ENCODE results near the gene ZFAND2B.
"Not testable (repeated sequence)": the region's sequence is repeated elsewhere in the genome, so short reads cannot be mapped to it uniquely, and the experiment has no call there.

Gene ZFAND2B

DNA sequence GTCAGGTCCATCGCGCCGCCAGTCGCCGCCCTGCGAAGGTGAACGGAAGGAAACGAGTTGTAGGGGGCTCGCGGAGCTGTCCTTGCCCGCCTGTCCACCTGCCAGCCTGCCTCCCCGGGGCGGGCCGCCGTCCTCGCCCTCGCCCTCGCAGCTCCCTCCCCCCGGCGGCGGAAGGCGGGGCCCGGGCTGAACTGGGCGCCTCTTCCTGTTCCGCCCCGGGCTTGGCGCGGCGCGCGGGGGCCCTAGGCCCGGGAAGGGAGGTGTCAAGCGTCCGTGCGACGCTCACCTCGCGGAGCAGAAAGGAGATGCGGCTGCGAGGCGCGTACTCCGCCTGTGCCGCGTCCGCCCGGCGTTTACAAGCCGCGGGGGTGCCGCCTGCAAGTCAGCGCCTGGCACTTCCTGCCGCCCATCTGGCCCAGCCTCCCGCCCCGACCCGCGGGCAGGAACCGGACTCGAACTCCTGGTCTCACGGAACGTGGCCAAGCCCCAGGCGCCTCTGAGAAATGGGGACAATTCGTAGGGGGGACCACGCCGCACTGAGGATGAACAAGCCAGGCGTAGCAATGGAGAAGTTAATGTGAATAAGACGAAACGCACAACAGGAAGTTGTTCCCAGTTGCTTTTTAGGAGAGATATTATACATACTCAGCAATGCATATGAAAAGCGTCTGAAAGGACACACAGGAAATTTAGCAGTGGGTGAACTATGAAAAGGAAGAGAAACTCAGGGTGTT lies 29.6 kb upstream of the ZFAND2B start, which contains the start of gene CNPPD1:
Gene CNPPD1 (minus strand): TSS at position 108 of the 734 bp plus-strand sequence. CDS start 97 bp downstream, at position 11.
- DNase-seq: peak; percentile 26

- DNase-seq: peak; percentile 80
Observed at GRCh38 chr2:219177552-219178376, 28.8 kb upstream of the ZFAND2B start, which contains the start of gene RETREG2. TSS of gene RETREG2 (plus strand) at chr2:219178275. CDS start at chr2:219178353, 78 bp downstream.

- DNase-seq: no peak
Observed at GRCh38 chr2:219178377-219179175, 28.0 kb upstream of the ZFAND2B start.

DNA sequence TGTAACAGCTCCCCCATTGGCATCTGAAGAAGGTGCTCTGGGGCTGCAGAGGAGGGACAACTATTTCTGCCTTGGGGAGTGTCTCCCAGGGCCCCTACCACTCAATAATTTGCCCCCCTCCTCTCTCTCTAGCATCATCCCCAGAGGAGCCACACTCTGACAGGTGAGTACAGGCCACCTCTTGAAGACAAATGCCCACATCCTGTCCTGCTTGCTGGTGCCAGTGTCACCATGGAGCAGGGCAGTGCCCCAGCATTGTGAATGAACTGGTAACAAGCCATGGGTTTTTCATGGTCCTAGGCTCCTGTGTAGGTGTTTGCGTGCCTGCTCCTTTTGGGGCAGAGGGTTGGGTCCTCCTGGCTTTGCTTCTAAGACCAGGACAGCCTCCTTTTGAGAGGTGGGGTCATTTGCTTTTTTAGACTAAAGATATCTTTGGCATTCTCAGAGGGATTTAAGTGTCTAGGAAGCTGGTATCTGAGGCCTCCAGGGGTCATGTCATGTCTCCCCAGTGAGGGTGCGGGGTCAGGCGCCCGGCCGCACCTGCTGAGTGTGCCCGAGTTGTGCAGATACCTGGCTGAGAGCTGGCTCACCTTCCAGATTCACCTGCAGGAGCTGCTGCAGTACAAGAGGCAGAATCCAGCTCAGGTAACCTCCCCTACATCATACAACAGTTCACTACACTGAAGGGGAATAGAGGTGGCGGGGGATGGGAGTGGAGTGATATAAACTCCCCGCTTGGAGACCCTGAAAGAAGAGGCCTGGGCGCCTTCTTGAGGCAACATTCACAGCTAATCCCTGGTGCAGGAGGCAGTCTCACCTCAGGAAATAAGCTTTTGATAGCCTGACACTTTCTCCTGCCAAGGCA lies 26.7 kb upstream of the ZFAND2B start:
- DNase-seq: no peak

GRCh38 chr2:219180961-219181360 lies 25.6 kb upstream of the ZFAND2B start:
- DNase-seq: no peak

DNA sequence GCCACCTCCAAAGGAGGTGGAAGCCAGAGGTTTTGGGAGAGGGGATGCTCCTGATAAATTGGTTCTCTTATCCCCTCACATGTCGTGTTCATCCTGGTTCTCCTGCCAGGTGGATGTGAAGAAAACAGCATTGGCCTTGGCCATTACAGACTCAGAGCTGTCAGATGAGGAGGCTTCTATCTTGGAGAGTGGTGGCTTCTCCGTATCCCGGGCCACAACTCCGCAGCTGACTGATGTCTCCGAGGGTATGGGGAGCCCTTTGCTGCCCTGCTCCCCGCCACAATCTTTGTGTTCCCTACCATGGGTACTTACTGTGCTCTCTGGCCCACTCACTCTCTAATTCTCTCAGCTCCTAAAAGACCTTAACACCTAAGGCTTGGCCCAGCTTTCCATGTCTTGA lies 25.1 kb upstream of the ZFAND2B start:
- DNase-seq: no peak

DNA sequence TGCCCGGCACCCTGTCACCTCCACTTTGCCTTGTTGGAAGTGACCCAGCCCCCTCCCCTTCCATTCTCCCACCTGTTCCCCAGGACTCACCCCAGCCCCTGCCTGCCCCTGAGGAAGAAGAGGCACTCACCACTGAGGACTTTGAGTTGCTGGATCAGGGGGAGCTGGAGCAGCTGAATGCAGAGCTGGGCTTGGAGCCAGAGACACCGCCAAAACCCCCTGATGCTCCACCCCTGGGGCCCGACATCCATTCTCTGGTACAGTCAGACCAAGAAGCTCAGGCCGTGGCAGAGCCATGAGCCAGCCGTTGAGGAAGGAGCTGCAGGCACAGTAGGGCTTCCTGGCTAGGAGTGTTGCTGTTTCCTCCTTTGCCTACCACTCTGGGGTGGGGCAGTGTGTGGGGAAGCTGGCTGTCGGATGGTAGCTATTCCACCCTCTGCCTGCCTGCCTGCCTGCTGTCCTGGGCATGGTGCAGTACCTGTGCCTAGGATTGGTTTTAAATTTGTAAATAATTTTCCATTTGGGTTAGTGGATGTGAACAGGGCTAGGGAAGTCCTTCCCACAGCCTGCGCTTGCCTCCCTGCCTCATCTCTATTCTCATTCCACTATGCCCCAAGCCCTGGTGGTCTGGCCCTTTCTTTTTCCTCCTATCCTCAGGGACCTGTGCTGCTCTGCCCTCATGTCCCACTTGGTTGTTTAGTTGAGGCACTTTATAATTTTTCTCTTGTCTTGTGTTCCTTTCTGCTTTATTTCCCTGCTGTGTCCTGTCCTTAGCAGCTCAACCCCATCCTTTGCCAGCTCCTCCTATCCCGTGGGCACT lies 24.0 kb upstream of the ZFAND2B start:
- DNase-seq: no peak

- DNase-seq: no peak
Observed at GRCh38 chr2:219183151-219183772, 23.3 kb upstream of the ZFAND2B start.

- no peak for DNase-seq
Observed at GRCh38 chr2:219184121-219184520, 22.5 kb upstream of the ZFAND2B start.

DNA sequence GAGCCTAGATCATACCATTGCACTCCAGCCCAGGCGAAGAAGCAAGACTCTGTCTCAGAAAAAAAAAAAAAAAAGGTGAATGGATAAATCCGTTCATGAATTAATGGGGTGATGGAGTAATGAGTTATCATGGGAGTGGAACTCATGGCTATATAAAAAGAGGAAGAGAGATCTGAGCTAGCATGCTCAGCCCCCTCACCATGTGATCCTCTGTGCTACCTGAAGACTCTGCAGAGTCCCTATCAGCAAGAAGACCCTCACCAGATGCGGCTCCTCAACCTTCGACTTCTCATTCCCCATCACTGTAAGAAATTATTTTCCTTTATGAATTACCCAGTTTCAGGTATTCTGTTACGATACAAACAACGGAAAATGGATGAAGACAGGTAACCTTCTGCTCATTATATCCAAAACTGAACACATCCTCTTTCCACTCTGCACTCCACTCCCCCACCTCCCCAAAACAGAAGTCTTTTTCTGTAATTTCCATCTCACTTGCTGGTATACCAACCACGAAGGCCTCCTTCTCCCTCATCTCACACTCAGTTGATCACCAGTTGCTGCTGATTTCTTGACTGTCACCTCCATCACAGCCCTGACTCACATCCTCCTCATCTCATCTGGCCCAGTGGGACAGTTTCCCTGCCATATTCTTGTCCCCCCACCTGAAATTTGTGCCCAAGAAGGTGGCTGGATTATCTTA lies 19.7 kb upstream of the ZFAND2B start:
- DNase-seq: no peak

GRCh38 chr2:219197388-219197787 lies 9.2 kb upstream of the ZFAND2B start:
- no peak for DNase-seq

GRCh38 chr2:219198974-219199373 lies 7.6 kb upstream of the ZFAND2B start:
- no peak for DNase-seq

- DNase-seq: no peak
Observed at GRCh38 chr2:219199470-219200211, 6.9 kb upstream of the ZFAND2B start.

GRCh38 chr2:219200502-219201326 lies 5.9 kb upstream of the ZFAND2B start:
- DNase-seq: not testable (repeated sequence)

DNA sequence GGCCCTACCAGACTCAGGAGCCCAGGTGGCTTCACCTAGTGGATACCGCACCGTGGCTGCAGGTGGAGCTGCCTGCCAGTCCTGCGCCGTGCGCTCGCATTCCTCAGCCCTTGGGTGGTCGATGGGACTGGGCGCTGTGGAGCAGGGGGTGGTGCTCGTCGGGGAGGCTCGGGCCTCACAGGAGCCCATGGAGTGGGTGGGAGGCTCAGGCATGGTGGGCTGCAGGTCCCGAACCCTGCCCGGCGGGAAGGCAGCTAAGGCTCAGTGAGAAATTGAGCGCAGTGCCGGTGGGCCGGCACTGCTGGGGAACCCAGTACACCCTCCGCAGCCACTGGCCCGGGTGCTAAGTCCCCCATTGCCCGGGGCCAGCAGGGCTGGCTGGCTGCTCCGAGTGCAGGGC lies 5.3 kb upstream of the ZFAND2B start:
- not testable (repeated sequence) for DNase-seq

GRCh38 chr2:219204425-219205164 lies 2.0 kb upstream of the ZFAND2B start:
- no peak for DNase-seq

- DNase-seq: no peak
Observed at GRCh38 chr2:219205165-219205538, 1.4 kb upstream of the ZFAND2B start.

DNA sequence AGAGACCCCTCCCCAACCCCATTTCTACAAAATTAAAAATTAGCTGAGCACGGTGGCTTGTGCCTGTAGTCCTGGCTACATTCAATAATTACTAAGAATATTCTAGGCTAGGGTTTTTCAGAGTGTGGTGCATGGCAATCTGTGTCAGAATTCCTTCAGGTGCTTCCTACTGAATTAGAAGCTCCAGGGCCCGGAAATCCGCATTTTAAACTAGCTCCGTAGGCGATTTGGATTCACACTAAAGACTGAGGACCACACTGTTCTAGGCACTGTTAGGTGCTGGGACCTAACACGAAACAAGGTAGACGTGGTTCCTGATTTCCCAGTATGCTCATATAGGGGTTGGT lies 628 bp upstream of the ZFAND2B start:
- no peak for DNase-seq

Measured in amniotic stem cell (primary cell).